Spinal cord (tissue), 10 donors: ENCODE results near the gene TRIM10. TPM values are rescaled to one million over a fixed set of nuclear protein-coding genes. Genes with fewer than 3 reads are reported as not detected.
"Not testable (repeated sequence)": the region's sequence is repeated elsewhere in the genome, so short reads cannot be mapped to it uniquely, and the experiment has no call there.

Experiments
- DNase-seq, 6 donors: peaks; one replicate each; pipeline versions ENCODE4 v3.0.0 to v3.0.0-alpha.2; 2013 to 2015; ENCODE audit warnings: low spot score in 6 of 6, low read depth in 4 of 6
- H3K27ac ChIP-seq: one replicate; pipeline ENCODE4 v1.5.1; 2013; ENCODE audit warnings: low read depth, low read length, control low read depth
- H3K27me3 ChIP-seq: one replicate; pipeline ENCODE4 v1.6.1; 2013; ENCODE audit warnings: low read length; ENCODE audit not compliant: control insufficient read depth, insufficient read depth
- H3K36me3 ChIP-seq: one replicate; pipeline ENCODE4 v1.6.1; 2013; ENCODE audit warnings: low read length; ENCODE audit not compliant: control insufficient read depth, insufficient read depth
- H3K4me1 ChIP-seq: one replicate; pipeline ENCODE4 v1.6.1; 2013; ENCODE audit warnings: low read length; ENCODE audit not compliant: control insufficient read depth, insufficient read depth
- H3K4me3 ChIP-seq: one replicate; pipeline ENCODE4 v1.5.1; 2013; ENCODE audit warnings: low read depth, low read length, control low read depth
- H3K9me3 ChIP-seq: one replicate; pipeline ENCODE4 v1.6.1; 2013; ENCODE audit warnings: low read length; ENCODE audit not compliant: control insufficient read depth, insufficient read depth
- WGBS: methylation state at CpG from one replicate; pipeline ENCODE4 v1.1.5; 2013; ENCODE audit warnings: missing lambda C conversion rate; ENCODE audit not compliant: insufficient coverage; 5-methylcytosine and 5-hydroxymethylcytosine counted together
- polyA plus RNA-seq, 2 donors: library from polyadenylated mRNA; unstranded; fragments of 120-200 nt; gene quantifications; one replicate each; pipeline ENCODE4 v1.2.1, GENCODE V29; 2013; ENCODE audit not compliant: insufficient read length in 2 of 2
- total RNA-seq, 2 donors: library from RNA; depleted of rRNA in 1 of 2; stranded (reverse); fragments of 120-200 nt in 1 of 2; fragments of >200 nt in 1 of 2; gene quantifications; one replicate each; pipeline versions ENCODE4 v1.2.3 to v1.2.4, GENCODE V29; 2013 to 2014
- donor health status: healthy.

TRIM10 gene
- total and polyA plus RNA-seq, 4 donors: 0.14 to 2.2 (median 0.56) TPM

DNA sequence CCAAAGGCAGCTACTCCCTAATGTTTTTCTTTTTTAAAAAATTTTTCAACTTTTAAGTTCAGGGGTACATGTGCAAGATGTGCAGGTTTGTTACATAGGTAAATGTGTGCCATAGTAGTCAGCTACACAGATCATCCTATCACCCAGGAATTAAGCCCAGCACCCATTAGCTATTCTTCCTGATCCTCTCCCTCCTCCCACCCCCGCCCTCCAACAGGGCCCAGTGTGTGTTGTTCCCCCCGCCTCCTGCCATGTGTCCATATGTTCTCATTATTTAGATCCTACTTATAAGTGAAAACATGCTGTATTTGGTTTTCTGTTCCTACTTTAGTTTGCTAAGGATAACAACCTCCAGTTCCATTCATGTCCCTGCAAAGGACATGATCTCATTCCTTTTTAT is 14.8 kb upstream of the TRIM10 start:
- Histone ChIP-seq H3K36me3 (no peaks in the 10 kb centered on the region), H3K4me3 (no peak overlapping the region), H3K27me3 (peaks cover 32% of the 10 kb centered on the region), H3K27ac (no peak overlapping the region), H3K9me3 (peaks cover 2% of the 10 kb centered on the region), H3K4me1 (peaks cover 12% of the 10 kb centered on the region)
- no CpG with 5 or more reads among the region's 2 CpGs for WGBS
- DNase-seq: no peak

DNA sequence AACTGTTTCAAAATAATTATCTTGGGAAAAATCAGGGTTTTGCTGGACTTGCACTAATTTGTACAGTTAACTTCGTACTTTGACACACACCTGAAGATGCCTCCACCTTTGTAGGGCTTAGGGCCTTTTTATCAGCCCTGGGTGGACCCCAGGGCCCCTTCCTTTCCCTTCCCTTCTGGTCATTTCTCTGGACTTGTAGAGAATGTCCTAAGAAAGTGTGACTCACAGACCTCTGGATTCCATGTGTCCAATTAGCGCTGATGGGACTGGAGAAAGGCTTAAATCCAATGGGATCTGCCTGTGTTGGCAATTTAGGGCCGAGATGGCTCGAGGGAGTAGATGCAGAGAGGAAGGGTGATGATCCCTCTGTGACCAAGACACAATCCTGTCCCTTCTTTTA is 11.7 kb upstream of the TRIM10 start:
- no peaks in the 10 kb centered on the region for H3K36me3 ChIP-seq
- WGBS: 76% methylated on average over 3 of the region's 4 CpGs
- H3K27me3 ChIP-seq: peaks cover 49% of the 10 kb centered on the region
- no peaks in the 10 kb centered on the region for H3K9me3 ChIP-seq
- DNase-seq: no peak
- no peak overlapping the region for H3K4me3 ChIP-seq
- H3K4me1 ChIP-seq: peaks cover 12% of the 10 kb centered on the region
- no peak overlapping the region for H3K27ac ChIP-seq

DNA sequence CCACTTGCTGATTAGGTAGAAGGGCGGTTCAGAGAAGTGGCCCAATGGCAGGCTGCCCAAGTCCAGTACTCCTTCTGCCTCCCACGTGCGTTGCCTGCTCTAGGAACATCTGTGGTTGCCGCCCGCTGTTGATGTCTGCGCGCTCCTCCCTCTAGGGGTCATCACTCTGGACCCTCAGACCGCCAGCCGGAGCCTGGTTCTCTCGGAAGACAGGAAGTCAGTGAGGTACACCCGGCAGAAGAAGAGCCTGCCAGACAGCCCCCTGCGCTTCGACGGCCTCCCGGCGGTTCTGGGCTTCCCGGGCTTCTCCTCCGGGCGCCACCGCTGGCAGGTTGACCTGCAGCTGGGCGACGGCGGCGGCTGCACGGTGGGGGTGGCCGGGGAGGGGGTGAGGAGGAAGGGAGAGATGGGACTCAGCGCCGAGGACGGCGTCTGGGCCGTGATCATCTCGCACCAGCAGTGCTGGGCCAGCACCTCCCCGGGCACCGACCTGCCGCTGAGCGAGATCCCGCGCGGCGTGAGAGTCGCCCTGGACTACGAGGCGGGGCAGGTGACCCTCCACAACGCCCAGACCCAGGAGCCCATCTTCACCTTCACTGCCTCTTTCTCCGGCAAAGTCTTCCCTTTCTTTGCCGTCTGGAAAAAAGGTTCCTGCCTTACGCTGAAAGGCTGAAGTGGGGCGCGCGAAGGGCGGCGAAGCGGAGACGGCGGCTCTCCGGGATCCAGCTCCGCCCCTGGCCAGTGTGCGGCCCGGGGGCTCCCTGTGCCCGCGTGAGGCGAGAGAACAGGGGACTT is 10.9 kb upstream of the TRIM10 start:
- 2% methylated on average over 62 of the region's 62 CpGs for WGBS
- Histone ChIP-seq H3K27me3 (peaks cover 49% of the 10 kb centered on the region), H3K4me3 (no peak overlapping the region), H3K4me1 (peaks cover 12% of the 10 kb centered on the region), H3K36me3 (no peaks in the 10 kb centered on the region), H3K27ac (no peak overlapping the region), H3K9me3 (no peaks in the 10 kb centered on the region)
- peak in 2 of 6 donors; percentile 8 to 9 for DNase-seq

DNA sequence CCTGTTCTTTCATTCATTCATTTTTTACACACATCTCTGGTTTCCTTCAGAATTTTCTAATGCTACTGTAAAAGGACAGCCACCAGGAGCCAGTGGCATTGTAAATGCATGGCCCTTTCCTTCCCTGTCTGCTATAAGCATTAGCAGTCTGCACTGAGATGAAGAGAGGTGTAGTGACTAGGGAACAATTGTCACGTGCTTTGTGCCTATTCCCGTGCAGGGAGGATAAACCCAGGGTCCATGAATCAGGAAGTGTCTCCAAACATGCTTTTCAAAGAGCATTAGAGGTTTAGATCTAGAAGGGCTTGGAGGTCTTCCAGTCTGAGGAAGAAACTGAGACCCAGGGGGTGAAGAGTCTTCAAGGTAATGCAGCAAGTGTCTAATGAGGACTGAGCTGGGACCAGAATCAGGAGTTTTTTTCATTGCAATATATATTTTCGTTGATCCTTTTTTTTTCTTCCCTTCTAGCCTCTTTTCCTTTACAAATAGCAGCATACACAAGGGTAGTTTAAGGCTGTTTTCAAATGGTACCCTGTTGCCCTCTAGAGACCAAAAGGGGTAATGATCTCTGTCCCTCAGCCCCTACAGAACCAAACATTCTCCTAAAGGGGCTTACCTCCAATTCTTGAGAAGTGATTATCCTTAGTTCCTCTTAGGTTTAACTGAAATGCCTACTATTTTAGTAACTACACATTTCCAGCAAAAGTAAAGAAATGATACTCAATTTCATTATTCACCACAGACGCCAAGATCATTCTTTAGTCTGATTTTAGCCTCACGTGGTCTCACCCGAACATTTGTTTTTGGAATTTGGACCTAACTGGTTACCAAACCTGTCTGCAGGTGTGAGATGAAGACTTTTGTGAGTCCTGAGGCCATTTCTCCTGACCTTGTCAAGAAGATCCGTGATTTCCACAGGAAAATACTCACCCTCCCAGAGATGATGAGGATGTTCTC is 8.9 kb upstream of the TRIM10 start:
- peak in 5 of 6 donors; percentile 1 to 75 (median 31) for DNase-seq
- H3K4me3 ChIP-seq: no peak overlapping the region
- no peak overlapping the region for H3K27ac ChIP-seq
- 3% methylated on average over 3 of the region's 7 CpGs for WGBS
- H3K27me3 ChIP-seq: peaks cover 47% of the 10 kb centered on the region
- H3K36me3 ChIP-seq: no peaks in the 10 kb centered on the region
- peaks cover 12% of the 10 kb centered on the region for H3K4me1 ChIP-seq
- H3K9me3 ChIP-seq: no peaks in the 10 kb centered on the region

DNA sequence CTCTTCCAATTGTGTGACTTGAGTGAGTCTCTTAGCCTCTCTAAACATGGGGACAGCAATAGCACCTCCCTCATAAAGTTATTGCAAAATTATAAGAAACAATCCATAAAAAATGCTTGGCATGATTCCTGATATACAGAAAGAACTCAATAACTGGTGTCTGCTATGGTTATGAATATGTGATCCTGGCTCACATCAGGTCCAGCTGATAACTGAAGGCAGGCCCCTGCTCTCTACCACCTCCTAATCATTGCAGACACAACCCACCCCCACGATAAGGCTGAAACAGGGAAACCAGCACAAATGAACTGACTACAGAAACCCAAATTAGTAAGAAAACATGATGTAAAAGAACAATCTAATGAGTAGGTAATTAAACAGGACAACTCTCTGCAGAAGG is 7.7 kb upstream of the TRIM10 start:
- Histone ChIP-seq H3K36me3 (no peaks in the 10 kb centered on the region), H3K27me3 (peaks cover 41% of the 10 kb centered on the region), H3K27ac (no peak overlapping the region), H3K4me3 (no peak overlapping the region), H3K4me1 (peaks cover 12% of the 10 kb centered on the region), H3K9me3 (no peaks in the 10 kb centered on the region)
- WGBS: no CpG with 5 or more reads among the region's 1 CpG
- DNase-seq: no peak

DNA sequence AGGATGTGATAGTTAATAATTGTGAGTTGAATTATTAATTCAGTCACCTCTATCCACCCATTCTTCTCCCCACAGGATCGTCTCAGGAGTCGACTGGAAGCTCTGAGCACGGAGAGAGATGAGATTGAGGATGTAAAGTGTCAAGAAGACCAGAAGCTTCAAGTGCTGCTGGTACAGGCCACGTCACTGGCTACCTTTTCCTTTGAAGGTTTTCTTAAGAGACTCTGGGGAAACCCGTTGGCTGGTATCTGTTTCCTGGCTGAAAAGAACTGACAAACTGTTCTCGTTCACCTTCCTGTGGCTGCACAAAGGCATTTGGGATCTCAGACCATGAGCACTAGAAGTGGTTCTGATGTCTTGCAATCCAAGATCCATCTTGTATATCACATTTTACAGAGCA is 6.1 kb upstream of the TRIM10 start:
- Histone ChIP-seq H3K36me3 (no peaks in the 10 kb centered on the region), H3K27me3 (peaks cover 31% of the 10 kb centered on the region), H3K4me1 (peaks cover 8% of the 10 kb centered on the region), H3K4me3 (no peak overlapping the region), H3K9me3 (no peaks in the 10 kb centered on the region), H3K27ac (no peak overlapping the region)
- WGBS: 73% methylated on average over 4 of the region's 6 CpGs
- DNase-seq: no peak

DNA sequence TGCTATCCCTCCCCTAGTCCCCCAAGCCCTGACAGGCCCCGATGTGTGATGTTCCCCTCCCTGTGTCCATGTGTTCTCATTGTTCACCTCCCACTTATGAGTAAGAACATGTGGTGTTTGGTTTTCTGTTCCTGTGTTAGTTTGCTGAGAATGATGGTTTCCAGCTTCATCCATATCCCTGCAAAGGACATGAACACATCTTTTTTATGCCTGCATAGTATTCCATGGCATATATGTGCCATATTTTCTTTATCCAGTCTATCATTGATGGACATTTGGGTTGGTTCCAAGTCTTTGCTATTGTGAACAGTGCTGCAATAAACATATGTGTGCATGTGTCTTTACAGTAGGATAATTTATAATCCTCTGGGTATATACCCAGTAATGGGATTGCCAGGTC is 4.2 kb upstream of the TRIM10 start:
- H3K9me3 ChIP-seq, H3K4me1 ChIP-seq, H3K27ac ChIP-seq, H3K4me3 ChIP-seq, DNase-seq, H3K36me3 ChIP-seq: not testable (repeated sequence)
- WGBS: no CpG with 5 or more reads among the region's 1 CpG
- H3K27me3 ChIP-seq: peaks cover 12% of the 10 kb centered on the region

DNA sequence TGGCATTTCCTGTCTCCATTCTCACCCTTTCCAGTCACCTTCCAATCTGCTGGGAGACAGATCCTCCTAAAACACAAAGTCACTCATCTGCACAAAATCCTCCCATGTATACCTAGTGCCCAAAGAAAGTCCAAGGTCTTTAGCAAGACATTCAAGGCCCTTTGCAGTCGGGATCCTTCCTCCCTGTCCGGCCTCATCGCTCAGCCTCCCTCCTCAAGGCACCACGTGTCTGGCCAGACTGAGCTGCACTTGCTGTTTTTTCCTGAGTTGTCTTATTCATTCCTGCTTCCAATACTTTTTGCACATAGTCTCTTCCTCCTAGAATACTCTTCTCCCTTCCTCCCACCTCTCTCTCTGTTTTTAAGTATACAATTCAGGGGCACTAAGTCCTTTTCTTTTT is 3.7 kb upstream of the TRIM10 start:
- DNase-seq: no peak
- Histone ChIP-seq H3K27me3 (peaks cover 9% of the 10 kb centered on the region), H3K9me3 (no peaks in the 10 kb centered on the region), H3K4me3 (no peak overlapping the region), H3K36me3 (no peaks in the 10 kb centered on the region), H3K27ac (no peak overlapping the region), H3K4me1 (no peaks in the 10 kb centered on the region)
- WGBS: 88% methylated on average over 4 of the region's 4 CpGs

DNA sequence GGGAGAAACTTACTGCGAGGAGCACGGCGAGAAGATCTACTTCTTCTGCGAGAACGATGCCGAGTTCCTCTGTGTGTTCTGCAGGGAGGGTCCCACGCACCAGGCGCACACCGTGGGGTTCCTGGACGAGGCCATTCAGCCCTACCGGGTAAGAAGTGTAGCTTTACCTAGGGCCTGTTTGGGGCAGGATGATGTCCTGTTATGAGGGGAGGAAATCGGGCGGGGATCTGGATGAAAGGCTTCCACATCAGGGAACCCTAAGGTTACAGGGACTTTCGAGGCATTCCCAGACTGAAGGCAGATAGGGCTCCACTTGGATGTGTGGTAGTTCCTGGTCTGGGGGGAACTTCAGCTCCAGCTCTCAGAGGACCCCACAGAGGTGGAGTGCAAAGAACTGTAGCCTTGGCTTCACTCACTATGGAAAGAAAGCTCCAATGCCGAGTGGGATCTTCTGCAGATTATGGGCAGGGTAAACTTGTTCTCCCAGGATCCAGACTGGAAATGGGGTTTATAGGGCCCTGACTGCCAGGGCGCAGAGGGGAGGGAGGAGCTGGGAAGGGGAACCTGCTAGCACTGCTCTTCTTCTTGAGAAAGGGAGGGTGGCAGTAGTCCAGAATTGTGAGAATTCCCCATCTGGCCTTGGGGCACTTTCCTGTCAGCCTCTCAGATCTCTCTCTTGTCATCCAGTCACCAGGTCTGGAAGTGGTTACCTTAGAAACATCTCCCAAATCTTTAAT is 3.1 kb upstream of the TRIM10 start:
- H3K27me3 ChIP-seq: peaks cover 8% of the 10 kb centered on the region
- H3K4me3 ChIP-seq: no peak overlapping the region
- no peaks in the 10 kb centered on the region for H3K4me1 ChIP-seq
- no peaks in the 10 kb centered on the region for H3K36me3 ChIP-seq
- 84% methylated on average over 16 of the region's 16 CpGs for WGBS
- no peaks in the 10 kb centered on the region for H3K9me3 ChIP-seq
- no peak overlapping the region for H3K27ac ChIP-seq
- DNase-seq: no peak
